ENCODE results near the gene FAM20A. TPM values are rescaled to one million over a fixed set of nuclear protein-coding genes. Genes with fewer than 3 reads are reported as not detected.

FAM20A gene
- total and polyA plus RNA-seq, 2 of the 8 experiments (the other 6 are each of a cell fraction or from before 2014, with no cell fraction given) = 3.6 to 11.9 TPM

DNA sequence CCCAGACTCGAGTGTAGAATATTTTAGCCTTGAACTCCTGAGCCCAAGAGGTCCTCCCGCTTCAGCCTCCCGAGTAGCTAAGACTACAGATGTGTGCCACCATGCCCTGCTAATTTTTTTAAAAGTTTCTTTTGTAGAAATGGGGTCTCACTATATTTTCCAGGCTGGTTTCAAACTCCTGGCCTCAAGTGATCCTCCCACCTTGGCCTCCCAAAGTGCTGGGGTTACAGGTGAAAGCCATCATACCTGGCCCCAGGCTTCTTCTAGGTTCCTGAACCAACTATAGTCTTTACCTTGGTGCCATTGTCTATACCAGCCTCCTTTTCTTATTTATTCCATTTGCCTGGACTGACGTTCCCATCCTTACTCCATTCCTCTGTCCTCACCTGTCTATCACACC lies 106.1 kb downstream of the FAM20A start (continued):
- TF ChIP-seq, protein P1, sequence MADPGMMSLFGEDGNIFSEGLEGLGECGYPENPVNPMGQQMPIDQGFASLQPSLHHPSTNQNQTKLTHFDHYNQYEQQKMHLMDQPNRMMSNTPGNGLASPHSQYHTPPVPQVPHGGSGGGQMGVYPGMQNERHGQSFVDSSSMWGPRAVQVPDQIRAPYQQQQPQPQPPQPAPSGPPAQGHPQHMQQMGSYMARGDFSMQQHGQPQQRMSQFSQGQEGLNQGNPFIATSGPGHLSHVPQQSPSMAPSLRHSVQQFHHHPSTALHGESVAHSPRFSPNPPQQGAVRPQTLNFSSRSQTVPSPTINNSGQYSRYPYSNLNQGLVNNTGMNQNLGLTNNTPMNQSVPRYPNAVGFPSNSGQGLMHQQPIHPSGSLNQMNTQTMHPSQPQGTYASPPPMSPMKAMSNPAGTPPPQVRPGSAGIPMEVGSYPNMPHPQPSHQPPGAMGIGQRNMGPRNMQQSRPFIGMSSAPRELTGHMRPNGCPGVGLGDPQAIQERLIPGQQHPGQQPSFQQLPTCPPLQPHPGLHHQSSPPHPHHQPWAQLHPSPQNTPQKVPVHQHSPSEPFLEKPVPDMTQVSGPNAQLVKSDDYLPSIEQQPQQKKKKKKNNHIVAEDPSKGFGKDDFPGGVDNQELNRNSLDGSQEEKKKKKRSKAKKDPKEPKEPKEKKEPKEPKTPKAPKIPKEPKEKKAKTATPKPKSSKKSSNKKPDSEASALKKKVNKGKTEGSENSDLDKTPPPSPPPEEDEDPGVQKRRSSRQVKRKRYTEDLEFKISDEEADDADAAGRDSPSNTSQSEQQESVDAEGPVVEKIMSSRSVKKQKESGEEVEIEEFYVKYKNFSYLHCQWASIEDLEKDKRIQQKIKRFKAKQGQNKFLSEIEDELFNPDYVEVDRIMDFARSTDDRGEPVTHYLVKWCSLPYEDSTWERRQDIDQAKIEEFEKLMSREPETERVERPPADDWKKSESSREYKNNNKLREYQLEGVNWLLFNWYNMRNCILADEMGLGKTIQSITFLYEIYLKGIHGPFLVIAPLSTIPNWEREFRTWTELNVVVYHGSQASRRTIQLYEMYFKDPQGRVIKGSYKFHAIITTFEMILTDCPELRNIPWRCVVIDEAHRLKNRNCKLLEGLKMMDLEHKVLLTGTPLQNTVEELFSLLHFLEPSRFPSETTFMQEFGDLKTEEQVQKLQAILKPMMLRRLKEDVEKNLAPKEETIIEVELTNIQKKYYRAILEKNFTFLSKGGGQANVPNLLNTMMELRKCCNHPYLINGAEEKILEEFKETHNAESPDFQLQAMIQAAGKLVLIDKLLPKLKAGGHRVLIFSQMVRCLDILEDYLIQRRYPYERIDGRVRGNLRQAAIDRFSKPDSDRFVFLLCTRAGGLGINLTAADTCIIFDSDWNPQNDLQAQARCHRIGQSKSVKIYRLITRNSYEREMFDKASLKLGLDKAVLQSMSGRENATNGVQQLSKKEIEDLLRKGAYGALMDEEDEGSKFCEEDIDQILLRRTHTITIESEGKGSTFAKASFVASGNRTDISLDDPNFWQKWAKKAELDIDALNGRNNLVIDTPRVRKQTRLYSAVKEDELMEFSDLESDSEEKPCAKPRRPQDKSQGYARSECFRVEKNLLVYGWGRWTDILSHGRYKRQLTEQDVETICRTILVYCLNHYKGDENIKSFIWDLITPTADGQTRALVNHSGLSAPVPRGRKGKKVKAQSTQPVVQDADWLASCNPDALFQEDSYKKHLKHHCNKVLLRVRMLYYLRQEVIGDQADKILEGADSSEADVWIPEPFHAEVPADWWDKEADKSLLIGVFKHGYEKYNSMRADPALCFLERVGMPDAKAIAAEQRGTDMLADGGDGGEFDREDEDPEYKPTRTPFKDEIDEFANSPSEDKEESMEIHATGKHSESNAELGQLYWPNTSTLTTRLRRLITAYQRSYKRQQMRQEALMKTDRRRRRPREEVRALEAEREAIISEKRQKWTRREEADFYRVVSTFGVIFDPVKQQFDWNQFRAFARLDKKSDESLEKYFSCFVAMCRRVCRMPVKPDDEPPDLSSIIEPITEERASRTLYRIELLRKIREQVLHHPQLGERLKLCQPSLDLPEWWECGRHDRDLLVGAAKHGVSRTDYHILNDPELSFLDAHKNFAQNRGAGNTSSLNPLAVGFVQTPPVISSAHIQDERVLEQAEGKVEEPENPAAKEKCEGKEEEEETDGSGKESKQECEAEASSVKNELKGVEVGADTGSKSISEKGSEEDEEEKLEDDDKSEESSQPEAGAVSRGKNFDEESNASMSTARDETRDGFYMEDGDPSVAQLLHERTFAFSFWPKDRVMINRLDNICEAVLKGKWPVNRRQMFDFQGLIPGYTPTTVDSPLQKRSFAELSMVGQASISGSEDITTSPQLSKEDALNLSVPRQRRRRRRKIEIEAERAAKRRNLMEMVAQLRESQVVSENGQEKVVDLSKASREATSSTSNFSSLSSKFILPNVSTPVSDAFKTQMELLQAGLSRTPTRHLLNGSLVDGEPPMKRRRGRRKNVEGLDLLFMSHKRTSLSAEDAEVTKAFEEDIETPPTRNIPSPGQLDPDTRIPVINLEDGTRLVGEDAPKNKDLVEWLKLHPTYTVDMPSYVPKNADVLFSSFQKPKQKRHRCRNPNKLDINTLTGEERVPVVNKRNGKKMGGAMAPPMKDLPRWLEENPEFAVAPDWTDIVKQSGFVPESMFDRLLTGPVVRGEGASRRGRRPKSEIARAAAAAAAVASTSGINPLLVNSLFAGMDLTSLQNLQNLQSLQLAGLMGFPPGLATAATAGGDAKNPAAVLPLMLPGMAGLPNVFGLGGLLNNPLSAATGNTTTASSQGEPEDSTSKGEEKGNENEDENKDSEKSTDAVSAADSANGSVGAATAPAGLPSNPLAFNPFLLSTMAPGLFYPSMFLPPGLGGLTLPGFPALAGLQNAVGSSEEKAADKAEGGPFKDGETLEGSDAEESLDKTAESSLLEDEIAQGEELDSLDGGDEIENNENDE (IDR thresholded peaks at IDR 0.05; ENCODE audit: insufficient replicate concordance, low read length) = no peak
- no peak for TF ChIP-seq BCL11A (IDR thresholded peaks at IDR 0.05; ENCODE audit: low read depth in 2 of 2, low read length in 2 of 2)
- no peak for TF ChIP-seq SRF (IDR thresholded peaks at IDR 0.05; ENCODE audit: low read depth, low read length)
- no peak for TF ChIP-seq KDM5A (IDR thresholded peaks at IDR 0.05; ENCODE audit: low read length)
